GM06990 (cell line): ENCODE results near the gene PEX16.
"Not testable (repeated sequence)": the region's sequence is repeated elsewhere in the genome, so short reads cannot be mapped to it uniquely, and the experiment has no call there.

Experiments used
- DNase-seq: peaks from one replicate; pipeline ENCODE4 v3.0.0-alpha.2; 2011; ENCODE audit not compliant: insufficient read length; ENCODE audit errors: extremely low read depth
- H3K27me3 ChIP-seq: replicated peaks from 2 replicates; pipeline ENCODE4 v1.6.0; 2011; ENCODE audit warnings: low read length; ENCODE audit not compliant: control insufficient read depth, insufficient read depth
- H3K36me3 ChIP-seq: 2 replicates; pipeline ENCODE4 v1.5.1; 2011; ENCODE audit warnings: low read length; ENCODE audit not compliant: control insufficient read depth, insufficient read depth
- H3K4me3 ChIP-seq: replicated peaks from 2 replicates; pipeline ENCODE4 v1.5.1; 2011; ENCODE audit warnings: low read depth, mild to moderate bottlenecking, control low read depth, low read length
- TF ChIP-seq, protein P1 (sequence below): IDR thresholded peaks from 2 replicates; pipeline ENCODE4 v1.5.1; 2011; ENCODE audit warnings: low read length, control low read depth, mild to moderate bottlenecking, inconsistent platforms; ENCODE audit not compliant: insufficient read depth, poor library complexity, severe bottlenecking

Gene PEX16

DNA sequence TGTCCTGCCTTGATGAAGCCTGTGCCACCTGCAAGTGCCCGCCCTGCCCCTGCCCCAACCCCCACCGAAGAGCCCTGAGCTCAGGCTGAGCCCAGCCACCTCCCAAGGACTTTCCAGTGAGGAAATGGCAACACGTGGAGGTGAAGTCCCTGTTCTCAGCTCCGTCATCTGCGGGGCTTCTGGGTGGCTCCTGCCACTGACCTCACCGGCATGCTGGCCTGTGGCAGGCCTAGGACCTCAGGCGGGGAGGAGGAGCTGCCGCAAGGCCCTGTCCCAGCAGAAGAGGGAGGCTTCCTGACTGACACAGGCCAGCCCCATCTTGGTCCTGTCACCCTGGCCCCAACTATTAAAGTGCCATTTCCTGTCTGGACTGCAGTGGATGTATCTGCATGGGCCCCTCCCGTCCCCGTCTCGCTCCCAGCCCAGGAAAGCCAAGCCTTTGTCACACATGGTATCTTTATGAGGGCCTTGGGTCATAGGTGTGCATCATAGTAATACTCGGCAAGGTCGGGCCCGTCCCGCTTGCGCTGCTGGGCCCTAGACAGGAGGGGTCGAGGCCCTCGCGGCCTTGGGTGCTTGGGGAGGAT, 11.5 kb downstream of the PEX16 start:
- Histone ChIP-seq H3K4me3 (no peak overlapping the region), H3K27me3 (peaks cover 2% of the 10 kb centered on the region; the same call in 1 of the 2 replicates), H3K36me3 (peaks cover 19% of the 10 kb centered on the region)
- DNase-seq, result no peak
- TF ChIP-seq, protein P1, sequence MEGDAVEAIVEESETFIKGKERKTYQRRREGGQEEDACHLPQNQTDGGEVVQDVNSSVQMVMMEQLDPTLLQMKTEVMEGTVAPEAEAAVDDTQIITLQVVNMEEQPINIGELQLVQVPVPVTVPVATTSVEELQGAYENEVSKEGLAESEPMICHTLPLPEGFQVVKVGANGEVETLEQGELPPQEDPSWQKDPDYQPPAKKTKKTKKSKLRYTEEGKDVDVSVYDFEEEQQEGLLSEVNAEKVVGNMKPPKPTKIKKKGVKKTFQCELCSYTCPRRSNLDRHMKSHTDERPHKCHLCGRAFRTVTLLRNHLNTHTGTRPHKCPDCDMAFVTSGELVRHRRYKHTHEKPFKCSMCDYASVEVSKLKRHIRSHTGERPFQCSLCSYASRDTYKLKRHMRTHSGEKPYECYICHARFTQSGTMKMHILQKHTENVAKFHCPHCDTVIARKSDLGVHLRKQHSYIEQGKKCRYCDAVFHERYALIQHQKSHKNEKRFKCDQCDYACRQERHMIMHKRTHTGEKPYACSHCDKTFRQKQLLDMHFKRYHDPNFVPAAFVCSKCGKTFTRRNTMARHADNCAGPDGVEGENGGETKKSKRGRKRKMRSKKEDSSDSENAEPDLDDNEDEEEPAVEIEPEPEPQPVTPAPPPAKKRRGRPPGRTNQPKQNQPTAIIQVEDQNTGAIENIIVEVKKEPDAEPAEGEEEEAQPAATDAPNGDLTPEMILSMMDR, result no peak

DNA sequence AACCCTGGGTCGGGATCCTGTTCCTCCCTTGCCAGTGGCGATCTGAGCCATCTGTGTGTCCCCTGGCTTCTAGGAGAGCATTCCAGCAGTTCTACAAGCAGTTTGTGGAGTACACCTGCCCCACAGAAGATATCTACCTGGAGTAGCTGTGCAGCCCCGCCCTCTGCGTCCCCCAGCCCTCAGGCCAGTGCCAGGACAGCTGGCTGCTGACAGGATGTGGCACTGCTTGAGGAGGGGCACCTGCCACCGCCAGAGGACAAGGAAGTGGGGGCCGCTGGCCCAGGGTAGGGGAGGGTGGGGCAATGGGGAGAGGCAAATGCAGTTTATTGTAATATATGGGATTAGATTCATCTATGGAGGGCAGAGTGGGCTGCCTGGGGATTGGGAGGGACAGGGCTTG, 12.1 kb downstream of the PEX16 start:
- not testable (repeated sequence) for DNase-seq, H3K27me3 ChIP-seq, H3K4me3 ChIP-seq
- H3K36me3 ChIP-seq, result peaks cover 14% of the 10 kb centered on the region

DNA sequence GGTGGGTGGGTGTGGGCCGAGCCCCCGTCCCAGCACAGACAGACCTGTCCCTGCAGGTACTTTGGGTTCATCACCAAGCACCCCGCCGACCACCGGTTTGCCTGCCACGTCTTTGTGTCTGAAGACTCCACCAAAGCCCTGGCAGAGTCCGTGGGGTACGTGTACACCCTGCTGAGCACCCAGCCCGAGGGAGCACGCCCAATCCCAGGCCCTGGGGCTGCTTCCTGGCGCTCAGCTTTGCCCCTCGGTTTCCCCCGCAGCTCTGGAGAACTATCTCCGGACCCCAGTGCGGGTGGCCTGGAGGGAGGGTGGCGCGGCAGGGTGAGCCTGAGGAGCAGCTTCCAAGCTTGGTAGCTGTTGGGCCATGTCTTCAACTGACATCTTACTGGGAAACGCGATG, 12.6 kb downstream of the PEX16 start:
- no peak overlapping the region for H3K4me3 ChIP-seq
- TF ChIP-seq, protein P1, result no peak
- peaks cover 3% of the 10 kb centered on the region for H3K27me3 ChIP-seq
- H3K36me3 ChIP-seq, result peaks cover 9% of the 10 kb centered on the region
- DNase-seq, result no peak

DNA sequence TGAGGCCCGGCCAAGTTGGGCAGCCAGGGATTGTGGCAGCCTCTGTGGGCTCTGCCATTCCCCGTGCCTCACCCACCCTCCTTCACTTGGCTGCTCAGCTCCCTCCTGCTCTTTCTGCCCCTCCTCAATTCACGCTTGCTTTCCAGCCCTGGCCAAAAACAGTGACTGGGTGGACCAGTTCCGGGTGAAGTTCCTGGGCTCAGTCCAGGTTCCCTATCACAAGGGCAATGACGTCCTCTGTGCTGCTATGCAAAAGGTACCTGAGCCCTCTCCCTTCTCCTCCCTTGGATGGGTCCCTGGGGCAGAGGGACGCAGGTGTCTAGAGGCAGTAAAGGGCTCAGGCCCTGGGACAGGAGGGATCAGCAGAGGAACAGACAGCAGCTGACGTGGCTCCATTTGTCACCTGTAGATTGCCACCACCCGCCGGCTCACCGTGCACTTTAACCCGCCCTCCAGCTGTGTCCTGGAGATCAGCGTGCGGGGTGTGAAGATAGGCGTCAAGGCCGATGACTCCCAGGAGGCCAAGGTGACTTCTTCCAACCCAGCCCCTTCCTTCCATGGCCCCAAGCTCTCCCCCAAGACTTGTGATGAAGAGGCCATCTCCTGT, 13.3 kb downstream of the PEX16 start:
- H3K4me3 ChIP-seq, result no peak overlapping the region
- H3K27me3 ChIP-seq, result peaks cover 3% of the 10 kb centered on the region
- H3K36me3 ChIP-seq, result peaks cover 4% of the 10 kb centered on the region

DNA sequence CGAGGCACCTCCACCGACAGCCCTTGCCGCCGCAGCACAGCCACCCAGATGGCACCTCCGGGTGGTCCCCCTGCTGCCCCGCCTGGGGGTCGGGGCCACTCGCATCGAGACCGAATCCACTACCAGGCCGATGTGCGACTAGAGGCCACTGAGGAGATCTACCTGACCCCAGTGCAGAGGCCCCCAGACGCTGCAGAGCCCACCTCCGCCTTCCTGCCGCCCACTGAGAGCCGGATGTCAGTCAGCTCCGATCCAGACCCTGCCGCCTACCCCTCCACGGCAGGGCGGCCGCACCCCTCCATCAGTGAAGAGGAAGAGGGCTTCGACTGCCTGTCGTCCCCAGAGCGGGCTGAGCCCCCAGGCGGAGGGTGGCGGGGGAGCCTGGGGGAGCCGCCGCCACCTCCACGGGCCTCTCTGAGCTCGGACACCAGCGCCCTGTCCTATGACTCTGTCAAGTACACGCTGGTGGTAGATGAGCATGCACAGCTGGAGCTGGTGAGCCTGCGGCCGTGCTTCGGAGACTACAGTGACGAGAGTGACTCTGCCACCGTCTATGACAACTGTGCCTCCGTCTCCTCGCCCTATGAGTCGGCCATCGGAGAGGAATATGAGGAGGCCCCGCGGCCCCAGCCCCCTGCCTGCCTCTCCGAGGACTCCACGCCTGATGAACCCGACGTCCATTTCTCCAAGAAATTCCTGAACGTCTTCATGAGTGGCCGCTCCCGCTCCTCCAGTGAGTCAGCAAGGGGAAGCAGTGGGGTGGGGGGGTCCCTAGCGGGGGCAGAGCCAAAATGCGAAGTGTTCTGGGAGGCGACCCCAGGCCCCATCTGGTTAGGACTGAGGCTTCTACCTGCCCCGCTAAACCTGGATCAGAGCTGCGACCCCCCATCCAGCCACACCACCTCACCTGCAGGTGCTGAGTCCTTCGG, 15.0 kb downstream of the PEX16 start:
- H3K27me3 ChIP-seq, result peaks cover 3% of the 10 kb centered on the region
- TF ChIP-seq, protein P1, result no peak
- H3K36me3 ChIP-seq, result no peaks in the 10 kb centered on the region
- no peak for DNase-seq
- no peak overlapping the region for H3K4me3 ChIP-seq

More for the DNA sequence above, 13.3 kb downstream of the PEX16 start:
- DNase-seq, result no peak
- TF ChIP-seq, protein P1, result no peak

DNA sequence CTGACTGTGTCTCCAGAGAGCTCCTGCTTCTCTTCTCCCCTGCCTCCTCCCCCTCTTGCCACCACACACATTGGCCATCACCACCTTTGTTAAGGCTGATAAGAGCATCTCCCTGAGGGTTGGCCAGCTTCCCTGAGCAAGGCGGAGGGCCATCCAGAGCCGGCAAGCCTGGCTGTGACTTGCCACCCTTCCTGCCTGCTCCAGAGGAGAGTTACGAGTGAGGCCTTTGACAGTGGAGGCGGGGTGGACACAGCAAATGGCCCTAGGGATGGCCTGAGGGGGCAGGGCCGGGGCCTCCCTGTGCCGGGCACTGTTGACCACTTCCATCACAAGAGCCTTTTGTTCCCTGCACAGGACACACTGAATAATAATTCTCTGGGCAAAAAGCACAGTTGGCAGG, 16.1 kb downstream of the PEX16 start:
- H3K4me3 ChIP-seq, result no peak overlapping the region
- H3K36me3 ChIP-seq, result no peaks in the 10 kb centered on the region
- DNase-seq, result no peak
- TF ChIP-seq, protein P1, result no peak
- H3K27me3 ChIP-seq, result peaks cover 5% of the 10 kb centered on the region
